Right lobe of liver (tissue), 6 donors: ENCODE results near the gene RNF186. TPM values are rescaled to one million over a fixed set of nuclear protein-coding genes. Genes with fewer than 3 reads are reported as not detected.

ENCODE experiments used
- ATAC-seq, 4 donors: fragments of 200-7000 bp; cut with Tn5 transposase; one replicate each; pipeline ENCODE4 v1.9.1; 2020; ENCODE audit warnings: mild to moderate bottlenecking in 4 of 4, moderate library complexity in 4 of 4
- DNase-seq, 3 donors: peaks; one replicate each; pipeline ENCODE4 v3.0.0-alpha.2; 2020
- H3K27ac ChIP-seq, 3 donors: fragments of 200-600 bp; one replicate each; pipeline ENCODE4 v1.8.0; 2022
- H3K27me3 ChIP-seq, 2 donors: fragments of 200-600 bp; one replicate each; pipeline ENCODE4 v1.8.0; 2022
- H3K36me3 ChIP-seq, 4 donors: fragments of 200-600 bp; sonication (generic) in 1 of 4; one replicate each; pipeline versions ENCODE4 v1.5.1 to v1.8.0; 2017 to 2022; ENCODE audit warnings: control low read depth in 1 of 4
- H3K4me1 ChIP-seq, 4 donors: fragments of 200-600 bp; sonication (generic) in 1 of 4; one replicate each; pipeline versions ENCODE4 v1.5.1 to v1.8.0; 2017 to 2022; ENCODE audit warnings: control low read depth in 1 of 4
- H3K4me3 ChIP-seq, 3 donors: fragments of 200-600 bp; one replicate each; pipeline ENCODE4 v1.8.0; 2022
- H3K9me3 ChIP-seq, 4 donors: fragments of 200-600 bp; sonication (generic) in 1 of 4; one replicate each; pipeline versions ENCODE4 v1.5.1 to v1.8.0; 2017 to 2022; ENCODE audit warnings: control low read depth in 1 of 4
- POLR2A ChIP-seq: fragments of 450-650 bp; IDR thresholded peaks from one replicate; pipeline ENCODE4 v1.6.1; 2017; ENCODE audit warnings: antibody characterized with exemption, mild to moderate bottlenecking
- WGBS: methylation state at CpG from one replicate; pipeline ENCODE4 v1.1.6; 2018; ENCODE audit warnings: low coverage, low lambda C conversion rate; ENCODE audit not compliant: insufficient coverage; ENCODE audit errors: missing lambda C conversion rate; 5-methylcytosine and 5-hydroxymethylcytosine counted together
- intact Hi-C, 2 donors: fragments of 100-400 bp; cut with DNase I; formaldehyde crosslinking; loops; one replicate each; pipeline versions ENCODE4 v1.11.2 to v1.14.1; 2022
- total RNA-seq, 6 experiments: library from RNA; depleted of rRNA in 2 of 6; stranded (reverse); fragments of >200 nt in 2 of 6; fragmentation: NEBNext Ultra II Directional in 3 of 6; extraction: Animal tissue kit (Norgen Biotek cat#: 25700) in 3 of 6; gene quantifications; one replicate each; pipeline versions ENCODE4 v1.1.0 to v1.2.4, GENCODE V29; 2016 to 2023
- TF ChIP-seq, protein P1 (sequence below), 4 donors: fragments of 200-600 bp in 3 of 4; fragments of 450-650 bp in 1 of 4; IDR thresholded peaks; one replicate each; pipeline versions ENCODE4 v1.5.1 to v1.8.0; 2016 to 2022; ENCODE audit warnings: antibody characterized with exemption in 4 of 4, mild to moderate bottlenecking in 2 of 4
- donor health status: DM: no; HTN: yes; CAD: no.
- donor health status: DM: no; HTN: no; CAD: no.
- donor health status: DM: no; HTN: no; CAD: no.
- donor health status: DM: no; HTN: yes; CAD: no.
- donor health status: DM: no; HTN: yes; CAD: no.

The RNF186 gene
- total RNA-seq, 6 experiments from 2014 or later, result 0.30 to 2.9 (median 0.53) TPM; not detected in 2

DNA sequence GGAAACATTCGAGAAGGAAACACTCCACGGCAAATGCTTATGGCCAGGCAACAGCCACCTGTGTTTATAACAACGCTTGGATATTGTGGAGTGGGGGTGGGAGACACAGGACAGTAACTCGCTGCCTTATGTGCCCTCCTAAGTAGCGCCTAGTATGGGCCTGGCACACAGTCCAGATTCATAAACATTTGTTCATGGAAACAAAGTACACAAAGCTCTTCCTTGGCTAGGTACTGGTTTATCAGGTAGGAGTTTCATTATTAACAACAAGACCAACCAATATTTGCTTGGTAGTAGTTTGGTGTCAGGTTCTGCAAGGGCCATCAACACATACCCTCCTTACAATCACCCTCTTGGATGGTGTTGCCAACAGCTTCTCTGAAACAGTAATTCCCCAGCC is 38.8 kb downstream of the RNF186 start:
- H3K4me3 ChIP-seq, result no peak overlapping the region
- no peaks in the 10 kb centered on the region for H3K9me3 ChIP-seq
- TF ChIP-seq POLR2A, result no peak
- TF ChIP-seq, protein P1, sequence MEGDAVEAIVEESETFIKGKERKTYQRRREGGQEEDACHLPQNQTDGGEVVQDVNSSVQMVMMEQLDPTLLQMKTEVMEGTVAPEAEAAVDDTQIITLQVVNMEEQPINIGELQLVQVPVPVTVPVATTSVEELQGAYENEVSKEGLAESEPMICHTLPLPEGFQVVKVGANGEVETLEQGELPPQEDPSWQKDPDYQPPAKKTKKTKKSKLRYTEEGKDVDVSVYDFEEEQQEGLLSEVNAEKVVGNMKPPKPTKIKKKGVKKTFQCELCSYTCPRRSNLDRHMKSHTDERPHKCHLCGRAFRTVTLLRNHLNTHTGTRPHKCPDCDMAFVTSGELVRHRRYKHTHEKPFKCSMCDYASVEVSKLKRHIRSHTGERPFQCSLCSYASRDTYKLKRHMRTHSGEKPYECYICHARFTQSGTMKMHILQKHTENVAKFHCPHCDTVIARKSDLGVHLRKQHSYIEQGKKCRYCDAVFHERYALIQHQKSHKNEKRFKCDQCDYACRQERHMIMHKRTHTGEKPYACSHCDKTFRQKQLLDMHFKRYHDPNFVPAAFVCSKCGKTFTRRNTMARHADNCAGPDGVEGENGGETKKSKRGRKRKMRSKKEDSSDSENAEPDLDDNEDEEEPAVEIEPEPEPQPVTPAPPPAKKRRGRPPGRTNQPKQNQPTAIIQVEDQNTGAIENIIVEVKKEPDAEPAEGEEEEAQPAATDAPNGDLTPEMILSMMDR (IDR thresholded peaks at IDR 0.05), result no peak
- ATAC-seq (no peak), DNase-seq (no peak)
- H3K27ac ChIP-seq, result no peak overlapping the region
- H3K36me3 ChIP-seq, result peaks cover 0 to 24% (median 5%) of the 10 kb centered on the region in 4 donors
- intact Hi-C loops, result no loop called here
- no peaks in the 10 kb centered on the region for H3K27me3 ChIP-seq
- WGBS, result 77% methylated on average over 5 of the region's 5 CpGs
- H3K4me1 ChIP-seq, result no peaks in the 10 kb centered on the region

DNA sequence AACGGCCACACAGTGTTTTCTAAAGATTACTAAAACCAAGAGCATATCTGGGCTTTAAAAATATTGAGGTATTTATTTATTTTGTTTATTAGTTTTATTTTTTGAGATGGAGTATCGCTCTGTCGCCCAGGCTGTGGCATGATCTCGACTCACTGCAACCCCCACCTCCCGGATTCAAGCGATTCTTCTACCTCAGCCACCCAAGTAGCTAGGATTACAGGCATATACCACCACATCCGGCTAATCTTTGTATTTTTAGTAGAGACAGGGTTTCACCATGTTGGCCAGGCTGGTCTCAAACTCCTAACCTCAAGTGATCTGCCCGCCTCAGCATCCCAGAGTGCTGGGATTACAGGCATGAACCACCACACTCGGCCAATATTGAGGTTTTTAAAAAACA is 39.3 kb downstream of the RNF186 start:
- Histone ChIP-seq H3K4me3 (no peak overlapping the region), H3K27me3 (no peaks in the 10 kb centered on the region), H3K4me1 (no peaks in the 10 kb centered on the region), H3K27ac (no peak overlapping the region), H3K9me3 (no peaks in the 10 kb centered on the region), H3K36me3 (peaks cover 0 to 25% (median 5%) of the 10 kb centered on the region in 4 donors)
- DNase-seq (no peak), ATAC-seq (no peak)
- 98% methylated on average over 9 of the region's 9 CpGs for WGBS
- intact Hi-C loops, result no loop called here
- no peak for TF ChIP-seq POLR2A
- TF ChIP-seq, protein P1 (IDR thresholded peaks at IDR 0.05), result no peak

- Histone ChIP-seq H3K27ac (no peak overlapping the region), H3K9me3 (no peaks in the 10 kb centered on the region), H3K36me3 (peaks cover 0 to 23% (median 5%) of the 10 kb centered on the region in 4 donors), H3K4me1 (no peaks in the 10 kb centered on the region), H3K4me3 (no peak overlapping the region), H3K27me3 (no peaks in the 10 kb centered on the region)
- DNase-seq (no peak), ATAC-seq (no peak)
- intact Hi-C loops, result no loop called here
- 81% methylated on average over 2 of the region's 6 CpGs for WGBS
- TF ChIP-seq, protein P1 (IDR thresholded peaks at IDR 0.05), result no peak
- TF ChIP-seq POLR2A, result no peak
Observed at GRCh38 chr1:19775317-19775716, 39.8 kb downstream of the RNF186 start.

GRCh38 chr1:19774180-19774785 is 40.8 kb downstream of the RNF186 start:
- WGBS, result 66% methylated on average over 5 of the region's 6 CpGs
- H3K27ac ChIP-seq, result no peak overlapping the region
- intact Hi-C loops, result no loop called here
- no peak for ATAC-seq
- no peak overlapping the region for H3K4me3 ChIP-seq
- TF ChIP-seq, protein P1 (IDR thresholded peaks at IDR 0.05), result no peak
- TF ChIP-seq POLR2A, result no peak
- no peaks in the 10 kb centered on the region for H3K4me1 ChIP-seq
- H3K36me3 ChIP-seq, result peaks cover 0 to 13% (median 0%) of the 10 kb centered on the region in 4 donors
- no peaks in the 10 kb centered on the region for H3K27me3 ChIP-seq
- no peak for DNase-seq
- H3K9me3 ChIP-seq, result no peaks in the 10 kb centered on the region
